ENCODE measurements around the gene CNTN5. TPM values are rescaled to one million over a fixed set of nuclear protein-coding genes. Genes with fewer than 3 reads are reported as not detected.

The CNTN5 gene
- total RNA-seq, 2 donors from 2014 or later = not detected

DNA sequence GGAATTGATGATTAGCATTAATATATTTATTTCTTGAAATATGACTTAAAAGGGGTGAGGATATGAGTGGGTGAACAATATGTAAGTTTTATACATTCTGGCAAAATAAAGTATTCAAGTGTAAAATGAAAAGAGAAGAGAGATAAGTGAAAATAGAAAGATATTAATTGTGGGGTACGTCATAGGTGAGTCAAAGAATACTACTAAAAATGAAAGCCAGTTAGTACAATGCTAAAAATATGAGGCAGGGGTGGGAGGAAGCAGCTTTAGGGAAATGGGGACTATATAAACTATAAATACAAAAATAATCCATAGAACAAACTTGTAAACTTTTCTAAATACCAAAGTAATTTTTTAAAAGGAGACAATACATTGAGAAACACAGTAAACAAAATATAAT, 661.4 kb downstream of the CNTN5 start:
- no peak for DNase-seq
- Histone ChIP-seq H3K4me3 (no peak overlapping the region), H3K27me3 (no peaks in the 10 kb centered on the region), H3K9me3 (no peaks in the 10 kb centered on the region), H3K27ac (no peak overlapping the region), H3K4me1 (no peaks in the 10 kb centered on the region), H3K36me3 (no peaks in the 10 kb centered on the region), H3K9ac (ENCODE audit: low read depth in 2 of 2, low read length in 2 of 2) (no peak overlapping the region)
- intact Hi-C loops (cut with DNase I) = no loop called here
- TF ChIP-seq CTCF (IDR thresholded peaks at IDR 0.05) = no peak

DNA sequence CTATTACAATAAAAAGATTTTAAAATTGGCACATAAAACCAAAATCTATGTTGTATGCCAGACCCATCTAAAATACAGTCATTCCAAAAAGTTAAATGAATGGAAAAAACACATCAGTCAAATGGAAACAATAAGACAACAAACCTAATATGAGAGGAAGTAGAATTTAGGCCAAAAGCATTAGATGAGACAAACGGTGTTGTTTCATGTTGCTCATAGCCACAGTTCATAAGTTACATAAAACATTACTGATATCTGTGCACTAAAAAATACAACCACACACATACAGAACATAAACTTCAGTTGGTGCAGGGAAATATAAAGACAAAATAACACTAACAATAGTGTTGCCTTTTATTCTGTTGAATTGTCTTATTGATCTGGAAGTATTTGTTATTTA, 661.9 kb downstream of the CNTN5 start:
- no peaks in the 10 kb centered on the region for H3K27me3 ChIP-seq
- no peaks in the 10 kb centered on the region for H3K9me3 ChIP-seq
- DNase-seq = no peak
- no peak overlapping the region for H3K9ac ChIP-seq (ENCODE audit: low read depth in 2 of 2, low read length in 2 of 2)
- H3K4me1 ChIP-seq = no peaks in the 10 kb centered on the region
- H3K36me3 ChIP-seq = no peaks in the 10 kb centered on the region
- H3K27ac ChIP-seq = no peak overlapping the region
- TF ChIP-seq CTCF (IDR thresholded peaks at IDR 0.05) = no peak
- H3K4me3 ChIP-seq = no peak overlapping the region
- intact Hi-C loops (cut with DNase I) = no loop called here

GRCh38 chr11:99683933-99684332, 663.2 kb downstream of the CNTN5 start:
- Histone ChIP-seq H3K27ac (no peak overlapping the region), H3K27me3 (no peaks in the 10 kb centered on the region), H3K9ac (ENCODE audit: low read depth in 2 of 2, low read length in 2 of 2) (no peak overlapping the region), H3K9me3 (no peaks in the 10 kb centered on the region), H3K4me3 (no peak overlapping the region), H3K36me3 (no peaks in the 10 kb centered on the region), H3K4me1 (no peaks in the 10 kb centered on the region)
- intact Hi-C loops (cut with DNase I) = no loop called here
- no peak for DNase-seq
- TF ChIP-seq CTCF (IDR thresholded peaks at IDR 0.05) = no peak

DNA sequence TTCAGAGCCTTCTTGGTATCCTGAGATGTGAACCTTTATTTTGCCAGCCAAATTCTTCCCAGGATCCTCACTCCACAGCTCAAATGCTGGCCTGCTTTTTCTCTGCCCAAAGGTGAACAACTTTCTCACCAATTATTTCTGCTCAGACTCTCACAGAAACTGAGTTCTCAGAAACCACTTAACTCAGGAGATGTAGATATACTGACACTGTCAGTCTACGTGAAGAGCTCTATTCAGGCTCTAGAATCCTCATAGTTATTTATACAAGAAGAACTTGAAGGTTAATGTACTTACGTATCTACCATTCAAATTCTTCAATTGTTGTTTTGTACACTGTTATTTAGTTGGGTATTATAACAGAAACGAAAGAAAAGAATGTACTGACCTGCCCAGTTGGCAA, 666.1 kb downstream of the CNTN5 start:
- no peak overlapping the region for H3K9ac ChIP-seq (ENCODE audit: low read depth in 2 of 2, low read length in 2 of 2)
- no peaks in the 10 kb centered on the region for H3K27me3 ChIP-seq
- intact Hi-C loops (cut with DNase I) = no loop called here
- no peak overlapping the region for H3K4me3 ChIP-seq
- H3K36me3 ChIP-seq = no peaks in the 10 kb centered on the region
- H3K9me3 ChIP-seq = no peaks in the 10 kb centered on the region
- H3K4me1 ChIP-seq = no peaks in the 10 kb centered on the region
- no peak overlapping the region for H3K27ac ChIP-seq
- no peak for TF ChIP-seq CTCF (IDR thresholded peaks at IDR 0.05)
- no peak for DNase-seq

GRCh38 chr11:99687320-99687719, 666.6 kb downstream of the CNTN5 start:
- intact Hi-C loops (cut with DNase I) = no loop called here
- no peaks in the 10 kb centered on the region for H3K9me3 ChIP-seq
- H3K4me3 ChIP-seq = no peak overlapping the region
- no peak for TF ChIP-seq CTCF (IDR thresholded peaks at IDR 0.05)
- H3K27me3 ChIP-seq = no peaks in the 10 kb centered on the region
- H3K9ac ChIP-seq (ENCODE audit: low read depth in 2 of 2, low read length in 2 of 2) = no peak overlapping the region
- no peaks in the 10 kb centered on the region for H3K4me1 ChIP-seq
- DNase-seq = no peak
- no peaks in the 10 kb centered on the region for H3K36me3 ChIP-seq
- no peak overlapping the region for H3K27ac ChIP-seq
